ENCODE data around the gene CEP170B.
"Not testable (repeated sequence)": the region's sequence is repeated elsewhere in the genome, so short reads cannot be mapped to it uniquely, and the experiment has no call there.

The CEP170B gene

DNA sequence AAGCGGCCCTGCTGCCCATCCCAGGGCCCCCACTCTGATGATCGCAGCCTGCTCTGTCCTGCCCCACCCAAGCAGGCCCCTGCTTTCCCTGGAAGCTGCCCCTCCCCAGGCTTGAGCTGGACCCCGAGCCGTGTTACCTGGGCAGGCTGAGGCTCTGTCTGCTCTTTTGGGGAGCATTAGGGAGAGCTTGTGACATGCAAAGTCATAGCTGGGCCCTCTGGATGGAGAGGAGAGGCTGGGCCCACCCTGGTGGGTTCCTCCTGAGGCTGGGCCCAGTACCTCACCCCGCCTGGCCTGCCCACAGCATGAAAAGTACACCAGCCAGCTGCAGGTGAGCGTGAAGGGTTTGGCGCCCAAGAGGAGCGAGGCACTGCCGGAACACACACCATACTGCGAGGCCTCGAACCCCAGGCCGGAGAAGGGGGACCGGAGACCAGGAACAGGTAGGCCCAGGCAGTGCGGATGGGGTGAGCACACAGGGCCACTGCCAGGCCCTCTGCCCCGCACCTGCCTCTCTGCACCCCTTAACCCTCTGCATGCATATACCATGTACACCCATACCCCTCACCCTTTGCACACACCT, 15.0 kb downstream of the CEP170B start:
- no peak for DNase-seq

DNA sequence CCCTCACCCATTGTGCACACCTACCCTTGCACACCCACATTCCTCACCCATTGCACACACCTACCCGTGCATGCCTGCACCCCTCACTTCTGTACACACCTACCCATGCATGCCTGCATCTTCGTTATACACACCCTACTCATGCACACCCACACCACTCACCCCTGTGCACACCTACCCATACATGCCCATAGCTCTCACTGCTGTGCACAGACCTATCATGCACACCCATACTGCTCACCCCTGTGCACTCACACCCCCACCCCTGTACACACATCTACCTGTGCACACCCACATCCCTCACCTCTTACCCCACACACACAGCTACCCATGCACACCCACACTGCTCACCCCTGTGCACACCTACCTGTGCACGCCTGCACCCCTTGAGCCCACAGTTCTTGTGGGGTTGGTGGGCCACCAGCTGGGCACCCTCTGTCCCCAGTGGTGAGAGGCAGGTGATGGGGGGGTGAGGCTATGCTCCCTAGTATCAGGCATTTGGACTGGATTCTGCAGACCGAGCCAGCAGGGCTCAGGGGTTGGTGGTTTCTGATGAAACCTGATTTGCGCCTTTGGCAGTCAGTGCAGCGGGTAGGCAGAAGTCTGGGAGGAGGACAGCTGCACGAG, 15.6 kb downstream of the CEP170B start:
- DNase-seq = no peak

DNA sequence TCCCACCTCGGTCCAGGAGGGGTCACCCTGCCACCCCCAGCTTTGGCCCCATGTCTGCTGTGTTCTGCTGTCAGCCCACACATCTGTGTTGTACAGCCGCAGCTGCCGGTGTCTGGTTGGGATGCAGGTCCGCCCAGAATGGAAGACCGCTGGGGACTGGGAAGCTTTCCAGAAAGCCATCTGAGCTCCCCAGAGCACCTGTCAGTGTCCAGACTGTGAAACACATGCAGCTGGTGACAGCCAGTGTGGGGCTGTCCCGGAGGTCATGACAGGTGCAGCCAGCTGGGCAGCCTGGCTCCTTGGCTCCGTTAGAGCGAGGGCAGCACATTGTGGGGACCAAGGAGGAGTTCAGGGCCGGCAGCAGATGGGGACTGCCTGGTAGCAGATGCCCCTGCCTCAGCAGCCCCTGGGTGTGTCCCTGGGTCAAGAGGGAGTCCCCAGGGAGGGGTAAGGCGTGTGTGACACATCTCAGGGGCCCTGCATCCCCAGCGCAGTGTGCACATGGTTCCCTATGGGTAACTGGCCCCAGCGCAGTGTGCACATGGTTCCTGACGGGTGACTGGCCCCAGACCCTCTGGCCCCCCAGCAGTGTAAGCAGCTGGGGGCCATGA, 16.4 kb downstream of the CEP170B start:
- DNase-seq = peak; percentile 78

DNA sequence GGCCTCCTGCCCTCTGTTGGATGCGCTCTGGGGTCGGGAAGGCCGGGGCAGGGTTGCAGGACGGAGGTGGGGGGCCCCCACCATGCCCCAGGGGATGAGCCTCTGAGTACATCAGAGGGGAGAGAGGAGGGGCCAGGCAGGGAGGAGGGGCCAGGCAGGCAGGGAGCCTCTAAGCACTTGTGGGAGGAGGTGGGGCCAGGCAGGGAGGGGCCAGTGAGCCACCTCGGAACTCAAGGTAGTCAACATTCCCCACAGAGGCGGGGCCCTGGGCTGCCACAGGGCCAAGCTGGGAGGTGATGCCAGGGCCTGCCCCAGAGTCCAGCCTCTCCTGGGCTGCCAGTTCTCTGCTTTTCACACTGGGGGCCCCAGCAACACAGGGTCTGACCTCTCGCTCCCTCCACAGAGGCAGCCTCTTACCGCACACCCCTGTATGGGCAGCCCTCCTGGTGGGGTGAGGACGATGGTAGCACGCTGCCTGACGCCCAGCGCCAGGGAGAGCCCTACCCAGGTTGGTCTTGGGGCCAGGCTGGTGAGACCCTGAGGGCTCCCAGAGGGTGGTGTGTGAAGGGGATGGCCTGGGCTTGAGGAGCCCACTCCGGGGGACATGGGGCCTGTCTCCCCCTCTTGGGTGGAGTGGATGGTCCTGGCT, 17.4 kb downstream of the CEP170B start:
- no peak for DNase-seq

DNA sequence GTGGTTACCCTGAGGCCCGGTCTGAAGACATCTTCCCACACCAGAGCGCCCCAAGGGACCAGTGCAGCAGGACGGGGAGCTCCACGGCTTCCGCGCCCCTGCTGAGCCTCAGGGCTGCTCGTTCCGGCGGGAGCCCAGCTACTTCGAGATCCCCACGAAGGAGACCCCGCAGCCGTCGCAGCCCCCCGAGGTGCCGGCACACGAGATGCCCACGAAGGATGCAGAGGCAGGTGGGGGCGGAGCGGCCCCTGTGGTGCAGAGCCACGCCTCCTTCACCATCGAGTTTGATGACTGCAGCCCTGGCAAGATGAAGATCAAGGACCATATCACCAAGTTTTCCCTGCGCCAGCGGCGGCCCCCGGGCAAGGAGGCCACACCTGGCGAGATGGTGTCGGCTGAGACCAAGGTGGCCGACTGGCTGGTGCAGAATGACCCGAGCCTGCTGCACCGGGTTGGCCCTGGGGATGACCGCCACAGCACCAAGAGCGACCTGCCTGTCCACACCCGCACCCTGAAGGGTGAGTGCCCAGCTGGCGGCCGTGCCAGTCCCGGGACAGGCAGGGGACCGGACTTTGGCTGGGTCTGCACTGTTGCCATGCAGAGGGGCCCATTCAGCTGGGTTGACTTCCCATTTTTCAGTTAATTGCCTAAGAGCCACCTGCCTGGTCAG, 18.1 kb downstream of the CEP170B start:
- DNase-seq = no peak

DNA sequence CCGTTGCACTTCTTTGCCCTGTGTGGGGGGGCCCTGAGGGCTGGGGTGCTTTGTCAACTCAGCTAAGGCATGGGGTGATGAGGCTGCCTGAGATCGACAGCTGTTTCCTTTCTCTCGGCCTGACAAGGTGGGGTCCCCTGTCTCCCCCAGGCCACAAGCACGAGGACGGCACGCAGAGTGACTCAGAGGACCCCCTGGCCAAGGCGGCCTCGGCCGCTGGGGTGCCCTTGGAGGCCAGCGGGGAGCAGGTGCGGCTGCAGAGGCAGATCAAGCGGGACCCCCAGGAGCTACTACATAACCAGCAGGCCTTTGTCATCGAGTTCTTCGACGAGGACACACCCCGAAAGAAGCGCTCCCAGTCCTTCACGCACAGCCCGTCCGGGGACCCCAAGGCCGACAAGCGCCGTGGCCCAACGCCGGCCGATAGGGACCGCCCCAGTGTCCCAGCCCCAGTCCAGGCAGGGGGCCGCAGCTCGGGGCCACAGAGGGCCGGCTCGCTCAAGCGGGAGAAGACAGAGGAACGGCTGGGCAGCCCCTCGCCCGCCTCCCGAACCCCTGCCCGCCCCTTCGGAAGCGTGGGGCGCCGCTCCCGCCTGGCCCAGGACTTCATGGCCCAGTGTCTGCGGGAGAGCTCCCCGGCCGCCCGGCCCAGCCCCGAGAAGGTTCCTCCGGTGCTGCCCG, 18.8 kb downstream of the CEP170B start:
- no peak for DNase-seq

DNA sequence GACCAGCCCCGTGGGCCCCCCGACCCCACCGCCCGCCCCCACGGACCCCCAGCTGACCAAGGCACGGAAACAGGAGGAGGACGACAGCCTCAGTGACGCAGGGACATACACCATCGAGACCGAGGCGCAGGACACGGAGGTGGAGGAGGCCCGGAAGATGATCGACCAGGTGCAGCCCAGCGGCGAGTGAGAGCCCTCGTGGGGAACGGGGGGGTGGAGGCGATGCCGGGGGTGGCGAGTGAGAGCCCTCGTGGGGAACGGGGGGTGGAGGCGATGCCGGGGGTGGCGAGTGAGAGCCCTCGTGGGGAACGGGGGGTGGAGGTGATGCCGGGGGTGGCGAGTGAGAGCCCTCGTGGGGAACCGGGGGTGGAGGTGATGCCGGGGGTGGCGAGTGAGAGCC, 19.3 kb downstream of the CEP170B start:
- not testable (repeated sequence) for DNase-seq

DNA sequence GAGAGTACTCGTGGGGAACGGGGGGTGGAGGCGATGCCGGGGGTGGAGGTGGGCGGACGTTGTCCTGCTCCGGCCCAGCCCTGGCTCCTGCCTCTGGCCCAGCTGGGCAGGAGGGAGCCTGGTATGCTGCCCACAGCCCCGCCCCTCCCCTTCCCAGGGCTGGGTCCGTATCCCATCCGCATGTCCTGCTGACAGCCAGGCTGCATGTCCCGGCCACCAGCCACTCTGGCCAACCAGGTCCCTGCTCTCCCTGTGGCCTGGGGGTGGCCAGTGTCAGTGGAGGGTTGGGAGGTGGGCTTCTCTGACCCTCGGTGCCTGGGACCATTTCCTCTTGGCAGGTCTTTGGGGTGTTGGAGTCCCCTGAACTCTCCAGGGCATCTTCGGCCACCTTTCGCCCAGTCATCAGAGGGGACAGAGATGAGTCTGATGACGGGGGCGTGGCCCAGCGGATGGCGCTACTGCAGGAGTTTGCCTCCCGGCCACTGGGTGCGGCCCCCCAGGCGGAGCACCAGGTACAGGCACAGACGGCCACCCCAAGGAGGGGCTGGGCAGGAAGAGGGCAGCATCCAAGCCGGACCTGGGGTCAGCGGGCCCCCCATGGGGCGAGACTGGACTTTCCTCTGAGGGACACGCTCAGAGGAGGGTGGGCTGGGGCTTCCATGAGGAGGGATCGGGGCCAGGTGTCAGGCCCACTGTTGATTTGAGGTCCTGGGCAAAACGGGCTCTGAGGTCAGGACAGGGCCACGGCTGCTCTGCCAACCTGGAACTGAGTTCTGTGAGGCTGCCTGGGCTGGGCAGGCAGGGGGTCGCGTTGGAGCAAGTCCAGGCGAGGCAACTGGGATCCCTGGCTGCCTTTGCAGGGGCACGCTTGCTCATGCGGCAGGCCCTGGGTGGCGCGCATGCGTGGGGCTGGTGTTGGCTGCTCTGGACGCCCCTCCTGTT, 20.2 kb downstream of the CEP170B start:
- DNase-seq = no peak

DNA sequence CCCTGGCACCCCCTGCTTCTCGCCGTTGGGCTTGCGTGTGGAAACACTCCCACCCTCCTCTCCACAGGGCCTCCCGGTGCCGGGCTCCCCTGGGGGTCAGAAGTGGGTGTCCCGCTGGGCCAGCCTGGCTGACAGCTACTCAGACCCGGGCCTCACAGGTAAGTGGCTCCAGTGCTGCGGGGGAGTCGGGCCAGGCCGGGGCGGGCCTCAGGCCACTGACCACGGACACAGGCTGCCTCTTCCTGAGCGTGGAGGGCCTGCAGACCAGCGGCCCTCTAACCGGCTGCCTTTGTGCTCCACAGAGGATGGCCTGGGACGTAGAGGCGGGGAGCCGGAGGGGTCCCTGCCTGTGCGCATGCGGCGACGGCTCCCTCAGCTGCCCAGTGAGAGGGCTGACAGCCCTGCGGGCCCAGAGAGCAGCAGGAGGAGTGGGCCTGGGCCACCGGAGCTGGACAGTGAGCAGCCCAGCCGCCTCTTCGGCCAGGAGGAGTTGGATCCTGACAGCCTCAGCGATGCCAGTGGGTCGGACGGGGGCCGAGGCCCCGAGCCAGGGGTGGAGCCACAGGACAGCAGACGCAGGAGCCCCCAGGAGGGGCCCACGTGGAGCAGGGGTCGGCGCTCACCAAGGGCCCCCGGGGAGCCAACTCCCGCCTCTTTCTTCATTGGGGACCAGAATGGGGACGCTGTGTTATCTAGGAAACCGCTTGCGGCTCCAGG, 21.1 kb downstream of the CEP170B start:
- DNase-seq = no peak

DNA sequence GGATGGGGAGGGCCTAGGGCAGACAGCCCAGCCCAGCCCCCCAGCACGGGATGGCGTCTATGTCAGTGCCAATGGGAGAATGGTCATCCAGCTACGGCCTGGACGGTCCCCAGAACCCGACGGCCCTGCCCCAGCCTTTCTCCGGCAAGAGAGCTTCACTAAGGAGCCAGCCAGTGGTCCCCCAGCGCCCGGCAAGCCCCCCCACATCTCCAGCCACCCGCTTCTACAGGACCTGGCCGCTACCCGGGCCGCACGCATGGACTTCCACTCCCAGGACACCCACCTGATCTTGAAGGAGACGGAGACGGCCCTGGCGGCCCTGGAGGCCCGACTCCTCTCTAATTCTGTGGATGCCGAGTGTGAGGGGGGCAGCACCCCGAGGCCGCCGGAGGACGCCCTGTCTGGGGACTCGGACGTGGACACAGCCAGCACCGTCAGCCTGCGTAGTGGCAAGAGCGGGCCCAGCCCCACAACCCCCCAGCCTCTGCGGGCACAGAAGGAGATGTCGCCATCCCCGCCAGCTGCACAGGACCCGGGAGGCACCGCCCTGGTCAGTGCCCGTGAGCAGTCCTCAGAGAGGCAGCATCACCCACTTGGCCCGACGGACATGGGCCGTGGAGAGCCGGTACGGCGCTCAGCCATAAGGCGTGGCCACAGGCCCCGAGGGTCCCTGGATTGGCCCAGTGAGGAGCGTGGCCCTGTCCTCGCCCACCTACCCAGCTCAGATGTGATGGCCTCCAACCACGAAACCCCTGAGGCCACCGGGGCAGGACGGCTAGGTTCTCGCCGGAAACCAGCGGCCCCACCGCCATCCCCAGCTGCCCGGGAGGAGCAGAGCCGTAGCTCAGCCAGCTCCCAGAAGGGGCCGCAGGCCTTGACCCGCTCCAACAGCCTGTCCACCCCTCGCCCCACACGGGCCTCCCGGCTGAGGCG, 21.9 kb downstream of the CEP170B start:
- no peak for DNase-seq

DNA sequence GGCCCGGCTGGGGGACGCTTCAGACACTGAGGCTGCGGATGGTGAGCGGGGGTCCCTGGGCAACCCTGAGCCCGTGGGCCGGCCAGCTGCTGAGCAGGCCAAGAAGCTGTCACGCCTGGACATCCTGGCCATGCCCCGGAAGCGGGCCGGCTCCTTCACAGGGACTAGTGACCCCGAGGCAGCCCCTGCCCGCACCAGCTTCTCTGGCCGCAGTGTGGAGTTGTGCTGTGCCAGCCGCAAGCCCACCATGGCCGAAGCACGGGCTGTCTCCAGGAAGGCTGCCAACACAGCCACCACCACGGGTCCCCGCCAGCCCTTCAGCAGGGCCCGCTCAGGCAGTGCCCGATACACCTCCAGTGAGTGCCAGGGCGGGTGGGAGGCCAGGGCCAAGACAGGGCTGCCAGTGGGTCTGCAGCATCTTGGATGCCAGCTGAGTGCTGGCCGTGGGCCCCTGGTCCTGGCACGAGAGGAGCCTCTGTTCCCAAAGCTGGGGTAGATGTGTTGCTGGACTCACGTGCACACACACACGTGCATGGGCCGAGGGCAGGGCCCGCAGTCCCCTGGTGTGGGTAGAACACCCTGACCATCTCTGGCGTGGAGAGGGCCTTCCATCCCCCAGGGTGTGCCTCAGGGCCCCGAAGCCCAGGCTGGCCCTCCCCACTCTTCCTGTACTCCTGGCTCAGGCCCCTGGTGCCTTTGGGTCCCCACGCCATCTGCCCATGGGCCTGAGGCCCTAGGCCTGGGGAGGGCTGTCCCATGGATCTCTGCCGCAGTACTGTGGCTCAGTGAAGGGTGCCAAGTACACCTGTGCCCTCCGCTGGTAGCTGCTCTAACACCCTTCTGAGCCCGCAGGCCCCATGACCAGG, 22.8 kb downstream of the CEP170B start:
- no peak for DNase-seq

DNA sequence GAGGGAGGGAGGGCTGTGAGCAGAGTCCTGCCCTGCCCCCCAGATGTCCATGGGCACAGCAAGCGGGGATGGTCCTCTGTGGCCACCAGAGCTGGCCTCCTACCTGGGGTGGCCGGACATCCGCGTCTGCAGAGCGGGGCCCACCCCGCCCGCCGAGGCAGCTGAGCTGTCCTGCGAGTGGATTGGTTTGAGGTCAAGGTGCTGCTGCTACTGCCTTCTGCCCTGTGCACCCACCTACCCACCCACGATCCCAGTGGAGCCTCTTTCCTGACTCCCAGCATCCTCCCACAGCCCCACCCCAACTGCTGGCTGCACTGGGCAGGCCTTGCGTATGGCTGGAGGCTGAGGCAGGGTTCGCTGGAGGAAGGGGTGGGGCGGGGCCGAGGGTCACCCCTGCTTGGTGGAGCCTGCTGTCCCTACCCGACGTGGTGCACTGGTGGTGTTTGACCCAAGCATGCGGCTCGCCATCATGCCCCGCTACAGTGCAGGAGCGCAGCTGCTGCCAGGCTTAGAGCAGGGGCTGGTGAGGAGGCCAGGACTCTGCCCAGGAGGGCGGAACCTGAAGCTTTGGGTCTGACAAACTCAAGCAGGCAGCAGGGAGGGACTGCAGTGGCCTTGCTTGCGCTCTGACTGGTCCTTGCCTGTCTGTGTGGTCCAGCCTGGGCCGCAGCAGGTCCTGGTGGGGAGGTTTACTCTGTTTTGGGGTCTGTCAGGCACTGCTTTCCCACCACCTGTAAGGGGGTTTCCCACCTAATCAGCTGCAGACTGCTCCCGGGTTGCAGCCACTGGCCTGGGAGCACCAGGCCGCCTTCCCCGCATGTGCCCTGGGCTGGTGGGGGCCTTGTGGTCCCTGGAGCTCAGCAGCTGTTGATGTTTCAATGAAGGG, 23.7 kb downstream of the CEP170B start:
- DNase-seq = no peak

DNA sequence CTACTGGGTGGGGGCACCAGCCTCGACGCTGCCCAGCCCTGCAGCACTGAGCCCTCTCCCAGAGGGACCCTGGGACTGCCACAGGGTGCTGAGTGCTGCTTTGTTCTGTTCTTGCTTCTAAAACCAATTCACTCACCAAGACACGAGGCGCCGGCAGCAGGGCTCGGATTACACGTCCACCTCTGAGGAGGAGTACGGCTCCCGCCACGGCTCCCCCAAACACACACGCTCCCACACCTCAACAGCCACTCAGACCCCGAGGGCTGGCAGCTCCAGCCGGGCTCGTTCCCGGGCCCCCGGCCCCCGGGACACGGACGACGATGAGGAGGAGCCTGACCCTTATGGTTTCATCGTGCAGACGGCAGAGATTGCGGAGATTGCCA, 24.3 kb downstream of the CEP170B start:
- no peak for DNase-seq

DNA sequence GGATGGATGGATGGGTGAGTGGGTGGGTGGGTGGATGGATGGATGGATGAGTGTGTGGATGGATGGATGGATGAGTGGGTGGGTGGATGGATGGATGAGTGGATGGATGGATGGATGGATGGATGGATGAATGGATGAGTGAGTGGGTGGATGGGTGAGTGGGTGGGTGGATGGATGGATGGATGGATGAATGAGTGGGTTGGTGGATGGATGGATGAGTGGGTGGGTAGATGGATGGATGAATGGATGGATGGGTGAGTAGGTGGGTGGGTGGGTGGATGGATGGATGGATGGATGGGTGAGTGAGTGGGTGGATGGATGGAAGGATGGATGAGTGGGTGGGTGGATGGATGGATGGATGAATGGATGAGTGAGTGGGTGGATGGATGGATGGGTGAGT, 25.2 kb downstream of the CEP170B start:
- DNase-seq = not testable (repeated sequence)

DNA sequence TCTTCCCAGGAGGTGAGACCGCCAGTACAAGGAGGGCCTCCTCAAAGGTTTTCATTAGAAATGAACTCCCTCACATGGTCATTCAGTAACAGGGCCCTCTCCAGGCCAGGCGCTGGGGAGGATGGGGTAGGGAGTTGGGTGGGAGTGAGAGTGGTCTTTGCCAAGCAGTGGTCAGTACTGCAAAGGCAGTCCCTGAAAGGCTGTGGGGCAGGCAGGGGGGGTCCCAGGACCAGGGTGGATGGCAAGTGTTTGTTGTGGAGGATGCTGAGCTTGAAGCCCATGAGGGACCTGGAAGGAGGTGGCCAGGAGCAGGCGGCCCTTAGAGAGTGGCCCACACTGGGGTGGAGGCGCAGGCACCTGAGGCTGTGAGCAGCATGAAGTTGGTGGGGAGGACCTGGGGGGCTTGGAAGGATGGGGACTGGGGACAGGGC, 26.1 kb downstream of the CEP170B start:
- no peak for DNase-seq

DNA sequence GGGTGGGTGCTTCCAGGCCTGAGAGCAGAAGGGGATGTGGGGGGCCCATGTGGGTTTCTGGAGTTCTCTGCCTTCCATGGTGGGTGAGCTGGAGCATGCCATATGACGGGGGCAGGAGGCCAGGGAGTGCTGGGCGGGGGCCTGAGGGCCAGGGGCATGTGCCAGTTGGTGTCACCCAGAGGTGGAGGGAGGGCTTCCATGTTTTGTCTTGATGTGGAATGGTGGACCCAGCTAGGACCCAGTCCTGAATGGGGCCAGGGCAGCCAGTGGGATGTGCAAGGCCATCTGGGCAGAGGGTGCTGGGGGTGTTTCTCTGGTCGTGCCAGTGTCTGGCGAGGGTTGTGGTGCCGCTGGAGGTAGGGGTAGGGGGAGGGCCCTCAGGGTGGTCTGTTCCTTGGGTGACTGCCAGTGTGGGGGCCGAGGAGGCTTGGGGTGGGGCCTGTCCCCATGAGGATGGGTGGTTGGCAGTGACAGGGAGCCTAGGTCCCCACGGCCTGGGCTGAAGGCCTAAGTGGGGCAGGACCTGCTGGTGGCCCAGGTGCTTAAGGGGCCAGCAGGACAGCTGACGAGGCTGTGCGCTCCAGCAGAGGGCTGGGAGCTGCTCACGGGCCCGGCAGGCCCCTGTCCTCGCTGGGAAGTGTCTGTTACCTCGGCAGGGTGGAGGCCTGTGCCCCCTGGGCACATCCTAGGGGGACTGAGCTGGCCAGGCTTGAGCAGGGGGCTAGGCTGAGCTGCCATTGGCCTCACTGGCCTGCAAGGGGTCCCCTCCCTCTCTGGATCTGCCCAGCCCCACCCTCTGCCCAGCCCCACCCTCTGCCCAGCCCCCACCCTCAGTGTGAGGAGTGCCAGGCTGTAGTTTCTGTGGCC, 26.8 kb downstream of the CEP170B start:
- DNase-seq = no peak

Measured in NCI-H2081 treated with DMSO at 0.1 percent for 48 hours (cell line).